ENCODE data around the gene CREBBP.

Gene CREBBP

DNA sequence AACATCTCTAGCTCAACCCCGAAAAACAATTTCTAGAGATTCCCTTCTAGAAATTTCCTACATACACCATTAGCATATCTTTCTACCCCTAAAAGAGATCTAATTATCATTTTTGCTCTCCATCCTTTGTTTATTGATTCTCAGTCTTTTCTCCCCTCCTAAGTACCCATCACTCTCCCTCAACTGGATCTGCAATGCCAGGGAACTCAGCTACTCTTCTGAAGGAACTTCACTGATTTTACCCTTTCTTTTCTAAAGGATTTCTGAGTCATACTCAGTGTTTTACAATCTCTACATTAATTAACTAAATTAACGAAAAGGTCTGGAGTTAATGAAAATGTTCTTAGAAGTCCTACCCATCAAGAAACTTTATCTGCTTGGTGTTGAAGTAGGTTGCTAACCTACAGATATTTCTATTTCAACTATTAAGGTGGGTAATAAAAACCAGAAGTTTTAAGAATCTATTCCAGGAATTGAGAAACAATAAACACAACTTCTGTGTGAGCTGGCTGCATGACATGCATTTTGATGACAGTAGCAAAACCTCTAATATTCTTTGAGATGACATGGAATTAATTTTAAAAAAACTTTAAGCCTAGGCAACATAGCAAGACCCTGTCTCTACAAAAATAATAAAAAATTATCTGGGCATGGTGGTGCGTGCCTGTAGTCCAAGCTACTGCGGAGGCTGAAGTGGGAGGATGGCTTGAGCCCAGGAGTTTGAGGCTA, 13.6 kb downstream of the CREBBP start:
- peaks cover 17% of the 10 kb centered on the region; the same call in 1 of the 2 replicates for H4K20me1 ChIP-seq (ENCODE audit: insufficient read depth, low read length)
- H3K4me1 ChIP-seq (ENCODE audit: insufficient read depth, low read length, severe bottlenecking): peaks cover 44% of the 10 kb centered on the region

DNA sequence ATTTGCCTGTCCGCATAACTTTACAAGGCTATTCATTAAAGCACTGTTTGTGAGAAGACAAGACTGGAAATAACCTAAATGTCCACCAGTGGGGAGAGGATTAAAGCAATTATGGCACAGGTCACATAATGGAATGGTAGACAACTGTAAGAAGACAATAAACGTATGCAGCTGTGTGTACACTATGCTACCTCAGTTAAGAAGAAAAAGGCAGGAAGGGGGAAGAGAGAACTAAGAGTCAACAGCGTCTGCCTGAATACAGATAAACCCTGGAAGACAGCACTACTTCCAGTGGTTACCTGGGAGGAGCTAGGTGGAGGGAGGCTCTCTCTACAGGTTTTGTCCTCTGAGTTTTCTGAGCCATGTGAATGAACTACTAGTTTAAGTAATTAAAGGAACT, 15.3 kb downstream of the CREBBP start:
- Histone ChIP-seq H2AFZ (ENCODE audit: low read length) (no peak overlapping the region), H3K9ac (ENCODE audit: low read length) (no peak overlapping the region), H3K4me3 (ENCODE audit: low read depth, low read length, poor library complexity, severe bottlenecking) (no peak overlapping the region), H3K27me3 (ENCODE audit: insufficient read depth, low read length) (no peaks in the 10 kb centered on the region), H3K36me3 (ENCODE audit: insufficient read depth, low read length) (peaks cover 5% of the 10 kb centered on the region; the same call in 1 of the 2 replicates), H3K4me1 (ENCODE audit: insufficient read depth, low read length, severe bottlenecking) (peaks cover 54% of the 10 kb centered on the region), H3K4me2 (ENCODE audit: low read length) (no peak overlapping the region), H3K79me2 (ENCODE audit: insufficient read depth, low read length) (peaks cover 69% of the 10 kb centered on the region), H3K9me2 (ENCODE audit: low read depth, low read length) (no peaks in the 10 kb centered on the region), H3K9me3 (ENCODE audit: low read length) (no peaks in the 10 kb centered on the region), H4K20me1 (ENCODE audit: insufficient read depth, low read length) (peaks cover 17% of the 10 kb centered on the region; the same call in 1 of the 2 replicates), H3K27ac (ENCODE audit: low read depth, low read length, poor library complexity, severe bottlenecking) (no peak overlapping the region), H3F3A (ENCODE audit: insufficient read depth, low read length) (no peaks in the 10 kb centered on the region)
- no peak for TF ChIP-seq EZH2 (IDR thresholded peaks at IDR 0.05; ENCODE audit: borderline replicate concordance, low read length)
- TF ChIP-seq, protein P1, sequence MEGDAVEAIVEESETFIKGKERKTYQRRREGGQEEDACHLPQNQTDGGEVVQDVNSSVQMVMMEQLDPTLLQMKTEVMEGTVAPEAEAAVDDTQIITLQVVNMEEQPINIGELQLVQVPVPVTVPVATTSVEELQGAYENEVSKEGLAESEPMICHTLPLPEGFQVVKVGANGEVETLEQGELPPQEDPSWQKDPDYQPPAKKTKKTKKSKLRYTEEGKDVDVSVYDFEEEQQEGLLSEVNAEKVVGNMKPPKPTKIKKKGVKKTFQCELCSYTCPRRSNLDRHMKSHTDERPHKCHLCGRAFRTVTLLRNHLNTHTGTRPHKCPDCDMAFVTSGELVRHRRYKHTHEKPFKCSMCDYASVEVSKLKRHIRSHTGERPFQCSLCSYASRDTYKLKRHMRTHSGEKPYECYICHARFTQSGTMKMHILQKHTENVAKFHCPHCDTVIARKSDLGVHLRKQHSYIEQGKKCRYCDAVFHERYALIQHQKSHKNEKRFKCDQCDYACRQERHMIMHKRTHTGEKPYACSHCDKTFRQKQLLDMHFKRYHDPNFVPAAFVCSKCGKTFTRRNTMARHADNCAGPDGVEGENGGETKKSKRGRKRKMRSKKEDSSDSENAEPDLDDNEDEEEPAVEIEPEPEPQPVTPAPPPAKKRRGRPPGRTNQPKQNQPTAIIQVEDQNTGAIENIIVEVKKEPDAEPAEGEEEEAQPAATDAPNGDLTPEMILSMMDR (IDR thresholded peaks at IDR 0.05; ENCODE audit: low read length): no peak

More for the DNA sequence above, 13.6 kb downstream of the CREBBP start:
- Histone ChIP-seq H3K27ac (ENCODE audit: low read depth, low read length, poor library complexity, severe bottlenecking) (no peak overlapping the region), H3K4me3 (ENCODE audit: low read depth, low read length, poor library complexity, severe bottlenecking) (no peak overlapping the region), H3K4me2 (ENCODE audit: low read length) (no peak overlapping the region), H3K79me2 (ENCODE audit: insufficient read depth, low read length) (peaks cover 69% of the 10 kb centered on the region), H3K9ac (ENCODE audit: low read length) (no peak overlapping the region), H3F3A (ENCODE audit: insufficient read depth, low read length) (no peaks in the 10 kb centered on the region), H3K27me3 (ENCODE audit: insufficient read depth, low read length) (no peaks in the 10 kb centered on the region), H2AFZ (ENCODE audit: low read length) (no peak overlapping the region), H3K9me3 (ENCODE audit: low read length) (no peaks in the 10 kb centered on the region), H3K9me2 (ENCODE audit: low read depth, low read length) (no peaks in the 10 kb centered on the region), H3K36me3 (ENCODE audit: insufficient read depth, low read length) (peaks cover 5% of the 10 kb centered on the region; the same call in 1 of the 2 replicates)
- TF ChIP-seq, protein P1 (IDR thresholded peaks at IDR 0.05; ENCODE audit: low read length): no peak
- no peak for TF ChIP-seq EZH2 (IDR thresholded peaks at IDR 0.05; ENCODE audit: borderline replicate concordance, low read length)

GRCh38 chr16:3864562-3864961, 16.0 kb downstream of the CREBBP start:
- Histone ChIP-seq H3K4me1 (ENCODE audit: insufficient read depth, low read length, severe bottlenecking) (peaks cover 57% of the 10 kb centered on the region), H4K20me1 (ENCODE audit: insufficient read depth, low read length) (peaks cover 12% of the 10 kb centered on the region; the same call in 1 of the 2 replicates), H3K27me3 (ENCODE audit: insufficient read depth, low read length) (no peaks in the 10 kb centered on the region), H3K9me3 (ENCODE audit: low read length) (no peaks in the 10 kb centered on the region), H3K79me2 (ENCODE audit: insufficient read depth, low read length) (peaks cover 69% of the 10 kb centered on the region), H3K36me3 (ENCODE audit: insufficient read depth, low read length) (peaks cover 5% of the 10 kb centered on the region; the same call in 1 of the 2 replicates), H3K27ac (ENCODE audit: low read depth, low read length, poor library complexity, severe bottlenecking) (no peak overlapping the region), H2AFZ (ENCODE audit: low read length) (no peak overlapping the region), H3F3A (ENCODE audit: insufficient read depth, low read length) (no peaks in the 10 kb centered on the region), H3K4me2 (ENCODE audit: low read length) (no peak overlapping the region), H3K9ac (ENCODE audit: low read length) (no peak overlapping the region), H3K9me2 (ENCODE audit: low read depth, low read length) (no peaks in the 10 kb centered on the region), H3K4me3 (ENCODE audit: low read depth, low read length, poor library complexity, severe bottlenecking) (no peak overlapping the region)
- TF ChIP-seq, protein P1 (IDR thresholded peaks at IDR 0.05; ENCODE audit: low read length): no peak
- TF ChIP-seq EZH2 (IDR thresholded peaks at IDR 0.05; ENCODE audit: borderline replicate concordance, low read length): no peak
